Measurements from ENCODE around the gene TP53INP2. TPM values are rescaled to one million over a fixed set of nuclear protein-coding genes. Genes with fewer than 3 reads are reported as not detected.
A peak's percentile ranks its signal among the peaks of the same experiment; 100 is the strongest.

Gene TP53INP2
- total and polyA plus RNA-seq, 2 of the 13 experiments (the other 11 are each of a cell fraction or from before 2014, with no cell fraction given), result 5.2 to 18.8 TPM

GRCh38 chr20:34703061-34703423 is 1.1 kb upstream of the TP53INP2 start (continued):
- TF ChIP-seq, protein P1, sequence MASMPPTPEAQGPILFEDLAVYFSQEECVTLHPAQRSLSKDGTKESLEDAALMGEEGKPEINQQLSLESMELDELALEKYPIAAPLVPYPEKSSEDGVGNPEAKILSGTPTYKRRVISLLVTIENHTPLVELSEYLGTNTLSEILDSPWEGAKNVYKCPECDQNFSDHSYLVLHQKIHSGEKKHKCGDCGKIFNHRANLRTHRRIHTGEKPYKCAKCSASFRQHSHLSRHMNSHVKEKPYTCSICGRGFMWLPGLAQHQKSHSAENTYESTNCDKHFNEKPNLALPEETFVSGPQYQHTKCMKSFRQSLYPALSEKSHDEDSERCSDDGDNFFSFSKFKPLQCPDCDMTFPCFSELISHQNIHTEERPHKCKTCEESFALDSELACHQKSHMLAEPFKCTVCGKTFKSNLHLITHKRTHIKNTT (CRISPR knock-in tag; IDR thresholded peaks at IDR 0.05), result no peak
- TF ChIP-seq E2F1 (CRISPR knock-in tag; IDR thresholded peaks at IDR 0.05) (no peak), RFXANK (CRISPR knock-in tag; IDR thresholded peaks at IDR 0.05) (no peak), CEBPB (IDR thresholded peaks at IDR 0.05; ENCODE audit: borderline replicate concordance, low read depth, low read length) (no peak), ETV5 (CRISPR knock-in tag; IDR thresholded peaks at IDR 0.05; ENCODE audit: borderline replicate concordance) (no peak), ZNF343 (CRISPR knock-in tag; IDR thresholded peaks at IDR 0.05) (no peak), HOXA9 (CRISPR knock-in tag; IDR thresholded peaks at IDR 0.05; ENCODE audit: borderline replicate concordance) (no peak), HNF4A (CRISPR knock-in tag; IDR thresholded peaks at IDR 0.05) (0 out of 2 replicates have a peak, but pooled peaks have one; percentile 2), ZSCAN9 (CRISPR knock-in tag; IDR thresholded peaks at IDR 0.05; ENCODE audit: borderline replicate concordance) (no peak), PRMT3 (CRISPR knock-in tag; IDR thresholded peaks at IDR 0.05; ENCODE audit: borderline replicate concordance, low read depth) (no peak), HOMEZ (CRISPR knock-in tag; IDR thresholded peaks at IDR 0.05; ENCODE audit: low read depth) (no peak), ZNF414 (CRISPR knock-in tag; IDR thresholded peaks at IDR 0.05) (peak; percentile 63), ZNF720 (CRISPR knock-in tag; IDR thresholded peaks at IDR 0.05) (no peak)
- TF ChIP-seq, protein P2, sequence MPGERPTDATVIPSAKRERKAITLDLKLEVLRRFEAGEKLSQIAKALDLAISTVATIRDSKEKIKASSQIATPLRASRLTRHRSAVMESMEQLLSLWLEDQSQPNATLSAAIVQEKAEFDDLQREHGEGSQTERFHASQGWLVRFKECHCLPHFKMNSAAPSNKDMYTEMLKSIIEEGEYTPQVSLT (CRISPR knock-in tag; IDR thresholded peaks at IDR 0.05; ENCODE audit: borderline replicate concordance, low read depth), result no peak; the same call in 1 of the 2 replicates
- TF ChIP-seq, protein P3, sequence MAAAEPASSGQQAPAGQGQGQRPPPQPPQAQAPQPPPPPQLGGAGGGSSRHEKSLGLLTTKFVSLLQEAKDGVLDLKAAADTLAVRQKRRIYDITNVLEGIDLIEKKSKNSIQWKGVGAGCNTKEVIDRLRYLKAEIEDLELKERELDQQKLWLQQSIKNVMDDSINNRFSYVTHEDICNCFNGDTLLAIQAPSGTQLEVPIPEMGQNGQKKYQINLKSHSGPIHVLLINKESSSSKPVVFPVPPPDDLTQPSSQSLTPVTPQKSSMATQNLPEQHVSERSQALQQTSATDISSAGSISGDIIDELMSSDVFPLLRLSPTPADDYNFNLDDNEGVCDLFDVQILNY (CRISPR knock-in tag; conservative IDR thresholded peaks at IDR 0.05), result no peak
- TF ChIP-seq, protein P4, sequence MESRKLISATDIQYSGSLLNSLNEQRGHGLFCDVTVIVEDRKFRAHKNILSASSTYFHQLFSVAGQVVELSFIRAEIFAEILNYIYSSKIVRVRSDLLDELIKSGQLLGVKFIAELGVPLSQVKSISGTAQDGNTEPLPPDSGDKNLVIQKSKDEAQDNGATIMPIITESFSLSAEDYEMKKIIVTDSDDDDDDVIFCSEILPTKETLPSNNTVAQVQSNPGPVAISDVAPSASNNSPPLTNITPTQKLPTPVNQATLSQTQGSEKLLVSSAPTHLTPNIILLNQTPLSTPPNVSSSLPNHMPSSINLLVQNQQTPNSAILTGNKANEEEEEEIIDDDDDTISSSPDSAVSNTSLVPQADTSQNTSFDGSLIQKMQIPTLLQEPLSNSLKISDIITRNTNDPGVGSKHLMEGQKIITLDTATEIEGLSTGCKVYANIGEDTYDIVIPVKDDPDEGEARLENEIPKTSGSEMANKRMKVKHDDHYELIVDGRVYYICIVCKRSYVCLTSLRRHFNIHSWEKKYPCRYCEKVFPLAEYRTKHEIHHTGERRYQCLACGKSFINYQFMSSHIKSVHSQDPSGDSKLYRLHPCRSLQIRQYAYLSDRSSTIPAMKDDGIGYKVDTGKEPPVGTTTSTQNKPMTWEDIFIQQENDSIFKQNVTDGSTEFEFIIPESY (CRISPR knock-in tag; IDR thresholded peaks at IDR 0.05), result no peak
- TF ChIP-seq, protein P5, sequence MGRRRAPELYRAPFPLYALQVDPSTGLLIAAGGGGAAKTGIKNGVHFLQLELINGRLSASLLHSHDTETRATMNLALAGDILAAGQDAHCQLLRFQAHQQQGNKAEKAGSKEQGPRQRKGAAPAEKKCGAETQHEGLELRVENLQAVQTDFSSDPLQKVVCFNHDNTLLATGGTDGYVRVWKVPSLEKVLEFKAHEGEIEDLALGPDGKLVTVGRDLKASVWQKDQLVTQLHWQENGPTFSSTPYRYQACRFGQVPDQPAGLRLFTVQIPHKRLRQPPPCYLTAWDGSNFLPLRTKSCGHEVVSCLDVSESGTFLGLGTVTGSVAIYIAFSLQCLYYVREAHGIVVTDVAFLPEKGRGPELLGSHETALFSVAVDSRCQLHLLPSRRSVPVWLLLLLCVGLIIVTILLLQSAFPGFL (CRISPR knock-in tag; IDR thresholded peaks at IDR 0.05), result no peak
- TF ChIP-seq, protein P6, sequence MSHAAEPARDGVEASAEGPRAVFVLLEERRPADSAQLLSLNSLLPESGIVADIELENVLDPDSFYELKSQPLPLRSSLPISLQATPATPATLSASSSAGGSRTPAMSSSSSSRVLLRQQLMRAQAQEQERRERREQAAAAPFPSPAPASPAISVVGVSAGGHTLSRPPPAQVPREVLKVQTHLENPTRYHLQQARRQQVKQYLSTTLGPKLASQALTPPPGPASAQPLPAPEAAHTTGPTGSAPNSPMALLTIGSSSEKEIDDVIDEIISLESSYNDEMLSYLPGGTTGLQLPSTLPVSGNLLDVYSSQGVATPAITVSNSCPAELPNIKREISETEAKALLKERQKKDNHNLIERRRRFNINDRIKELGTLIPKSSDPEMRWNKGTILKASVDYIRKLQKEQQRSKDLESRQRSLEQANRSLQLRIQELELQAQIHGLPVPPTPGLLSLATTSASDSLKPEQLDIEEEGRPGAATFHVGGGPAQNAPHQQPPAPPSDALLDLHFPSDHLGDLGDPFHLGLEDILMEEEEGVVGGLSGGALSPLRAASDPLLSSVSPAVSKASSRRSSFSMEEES (CRISPR knock-in tag; IDR thresholded peaks at IDR 0.05), result no peak
